ENCODE results near the gene KIF1A.
"Not testable (repeated sequence)": the region's sequence is repeated elsewhere in the genome, so short reads cannot be mapped to it uniquely, and the experiment has no call there.

The KIF1A gene

GRCh38 chr2:240846873-240847595, 27.0 kb upstream of the KIF1A start:
- DNase-seq (ENCODE audit: low spot score): no peak

- not testable (repeated sequence) for DNase-seq (ENCODE audit: low spot score)
Observed at GRCh38 chr2:240846309-240846708, 26.3 kb upstream of the KIF1A start.

GRCh38 chr2:240840435-240841060, 20.5 kb upstream of the KIF1A start:
- DNase-seq (ENCODE audit: low spot score): peak; percentile 91

- no peak for DNase-seq (ENCODE audit: low spot score)
Observed at GRCh38 chr2:240839152-240840143, 19.4 kb upstream of the KIF1A start.

GRCh38 chr2:240837621-240838020, 17.6 kb upstream of the KIF1A start:
- no peak for DNase-seq (ENCODE audit: low spot score)

- peak; percentile 83 for DNase-seq (ENCODE audit: low spot score)
Observed at GRCh38 chr2:240836781-240837467, 16.9 kb upstream of the KIF1A start.

GRCh38 chr2:240835528-240835927, 15.5 kb upstream of the KIF1A start:
- no peak for DNase-seq (ENCODE audit: low spot score)

GRCh38 chr2:240834377-240834975, 14.5 kb upstream of the KIF1A start:
- DNase-seq (ENCODE audit: low spot score): no peak

GRCh38 chr2:240833724-240834285, 13.8 kb upstream of the KIF1A start:
- no peak for DNase-seq (ENCODE audit: low spot score)

GRCh38 chr2:240832921-240833494, 13.0 kb upstream of the KIF1A start:
- no peak for DNase-seq (ENCODE audit: low spot score)

- peak; percentile 86 for DNase-seq (ENCODE audit: low spot score)
Observed at GRCh38 chr2:240832205-240832727, 12.2 kb upstream of the KIF1A start.

- no peak for DNase-seq (ENCODE audit: low spot score)
Observed at GRCh38 chr2:240831594-240832204, 11.7 kb upstream of the KIF1A start.

- DNase-seq (ENCODE audit: low spot score): no peak
Observed at GRCh38 chr2:240825476-240825875, 5.5 kb upstream of the KIF1A start.

- no peak for DNase-seq (ENCODE audit: low spot score)
Observed at GRCh38 chr2:240823449-240824336, 3.7 kb upstream of the KIF1A start.

GRCh38 chr2:240822280-240822847, 2.3 kb upstream of the KIF1A start:
- DNase-seq (ENCODE audit: low spot score): no peak

GRCh38 chr2:240821429-240821778, 1.4 kb upstream of the KIF1A start:
- no peak for DNase-seq (ENCODE audit: low spot score)

GRCh38 chr2:240820607-240821428, 799 bp upstream of the KIF1A start:
- no peak for DNase-seq (ENCODE audit: low spot score)
